GM15510 (cell line): ENCODE data around the gene MAP7D3.
"Not testable (repeated sequence)": the region's sequence is repeated elsewhere in the genome, so short reads cannot be mapped to it uniquely, and the experiment has no call there.

Experiments
- POLR2A ChIP-seq: IDR thresholded peaks from 3 replicates; pipeline ENCODE4 v1.6.1; 2011; ENCODE audit warnings: borderline replicate concordance; ENCODE audit not compliant: insufficient read length; ENCODE audit errors: extremely low read depth

Gene MAP7D3, protein sequence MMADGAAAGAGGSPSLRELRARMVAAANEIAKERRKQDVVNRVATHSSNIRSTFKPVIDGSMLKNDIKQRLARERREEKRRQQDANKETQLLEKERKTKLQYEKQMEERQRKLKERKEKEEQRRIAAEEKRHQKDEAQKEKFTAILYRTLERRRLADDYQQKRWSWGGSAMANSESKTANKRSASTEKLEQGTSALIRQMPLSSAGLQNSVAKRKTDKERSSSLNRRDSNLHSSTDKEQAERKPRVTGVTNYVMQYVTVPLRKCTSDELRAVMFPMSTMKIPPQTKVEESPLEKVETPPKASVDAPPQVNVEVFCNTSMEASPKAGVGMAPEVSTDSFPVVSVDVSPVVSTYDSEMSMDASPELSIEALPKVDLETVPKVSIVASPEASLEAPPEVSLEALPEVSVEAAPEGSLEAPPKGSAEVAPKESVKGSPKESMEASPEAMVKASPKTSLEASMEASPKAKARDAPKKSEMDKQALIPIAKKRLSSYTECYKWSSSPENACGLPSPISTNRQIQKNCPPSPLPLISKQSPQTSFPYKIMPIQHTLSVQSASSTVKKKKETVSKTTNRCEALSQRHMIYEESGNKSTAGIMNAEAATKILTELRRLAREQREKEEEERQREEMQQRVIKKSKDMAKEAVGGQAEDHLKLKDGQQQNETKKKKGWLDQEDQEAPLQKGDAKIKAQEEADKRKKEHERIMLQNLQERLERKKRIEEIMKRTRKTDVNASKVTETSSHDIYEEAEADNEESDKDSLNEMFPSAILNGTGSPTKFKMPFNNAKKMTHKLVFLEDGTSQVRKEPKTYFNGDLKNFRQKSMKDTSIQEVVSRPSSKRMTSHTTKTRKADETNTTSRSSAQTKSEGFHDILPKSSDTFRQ

GRCh38 chrX:136251041-136251991, at the start of gene MAP7D3:
TSS of gene MAP7D3 (minus strand) at chrX:136251400. CDS start at chrX:136251358, 42 bp downstream.
- peak; percentile 76 for TF ChIP-seq POLR2A

GRCh38 chrX:136300721-136301120, 49.5 kb upstream of the MAP7D3 start, which contains the start of gene ADGRG4:
TSS of gene ADGRG4 (plus strand) at chrX:136300963. CDS start at chrX:136308778, 7,815 bp downstream.
- TF ChIP-seq POLR2A: not testable (repeated sequence)

DNA sequence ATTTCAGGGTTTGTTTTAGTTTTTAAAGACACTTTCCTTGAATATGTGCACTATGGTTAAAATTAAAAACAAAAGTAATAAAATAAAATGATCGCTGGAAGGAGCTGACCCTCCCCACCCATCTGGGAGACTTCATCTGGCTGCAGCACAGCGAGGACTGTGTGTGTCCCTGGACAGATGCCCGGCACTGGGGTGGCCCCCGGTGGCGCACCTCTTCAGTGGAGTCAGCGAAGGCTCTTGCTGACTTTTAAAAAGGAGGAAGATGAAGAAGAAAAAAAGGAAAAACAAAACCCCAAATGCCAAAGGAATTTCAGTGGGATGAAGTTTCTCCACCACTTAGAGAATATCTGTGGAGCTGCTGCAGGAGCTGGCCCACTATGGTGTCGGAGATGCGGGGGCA, 44.2 kb upstream of the MAP7D3 start:
- TF ChIP-seq POLR2A: no peak

DNA sequence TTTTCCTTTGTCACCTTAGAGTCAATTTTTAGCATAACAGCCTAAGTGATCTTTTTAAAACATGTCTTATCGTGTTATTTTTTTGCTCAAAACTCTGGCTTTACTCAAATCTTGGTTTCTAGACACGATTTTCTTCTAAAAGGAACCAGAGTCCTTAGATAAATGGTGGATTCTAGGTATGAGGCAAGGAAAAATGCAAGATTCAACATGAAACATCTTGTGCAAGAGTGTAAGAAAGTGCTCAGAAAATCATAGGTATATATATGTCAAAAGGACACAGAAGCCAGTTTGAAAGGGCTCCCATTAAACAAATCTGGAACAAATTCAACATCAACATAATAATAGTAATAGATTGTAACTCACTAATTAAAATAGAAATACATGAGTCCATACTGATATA, 41.5 kb upstream of the MAP7D3 start:
- no peak for TF ChIP-seq POLR2A

GRCh38 chrX:136291824-136292223, 40.6 kb upstream of the MAP7D3 start:
- TF ChIP-seq POLR2A: no peak

DNA sequence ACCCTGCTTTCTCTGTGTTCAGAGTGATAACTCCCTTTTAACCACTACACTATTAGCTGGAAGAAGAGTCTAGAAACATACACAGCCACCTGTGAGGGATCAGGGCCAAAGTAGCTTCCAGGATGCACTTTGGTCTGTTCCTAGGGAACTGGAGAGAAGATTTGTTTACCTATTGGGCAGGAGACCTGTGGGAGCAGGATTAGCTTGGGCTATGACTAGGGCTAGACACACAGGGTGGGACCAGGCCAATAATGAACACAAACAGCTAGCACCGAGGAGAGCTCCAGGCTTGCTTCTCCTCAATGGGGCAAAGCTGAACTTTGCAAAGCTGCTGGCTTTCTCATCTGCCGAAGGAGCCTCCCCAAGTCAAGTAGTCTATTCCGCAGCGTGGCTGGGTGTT, 24.4 kb upstream of the MAP7D3 start:
- TF ChIP-seq POLR2A: no peak

DNA sequence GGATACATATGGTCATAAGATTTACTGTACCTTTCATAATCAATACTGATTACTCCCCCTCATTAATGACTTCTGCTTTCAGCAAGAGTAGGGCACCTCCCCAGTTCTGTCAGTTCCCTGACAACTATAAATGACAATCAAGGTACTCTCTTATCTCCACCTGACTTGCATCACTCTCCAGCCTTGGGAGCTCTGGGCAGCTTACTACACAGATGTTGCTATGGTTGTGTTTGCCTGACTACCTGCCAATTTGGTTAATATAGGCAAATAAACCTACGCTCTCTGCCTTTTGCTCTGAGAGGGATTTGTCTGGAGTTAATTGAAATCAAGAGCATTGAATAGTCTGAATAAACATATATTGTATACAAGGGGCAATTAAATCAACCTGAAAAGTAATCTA, 22.8 kb upstream of the MAP7D3 start:
- no peak for TF ChIP-seq POLR2A

DNA sequence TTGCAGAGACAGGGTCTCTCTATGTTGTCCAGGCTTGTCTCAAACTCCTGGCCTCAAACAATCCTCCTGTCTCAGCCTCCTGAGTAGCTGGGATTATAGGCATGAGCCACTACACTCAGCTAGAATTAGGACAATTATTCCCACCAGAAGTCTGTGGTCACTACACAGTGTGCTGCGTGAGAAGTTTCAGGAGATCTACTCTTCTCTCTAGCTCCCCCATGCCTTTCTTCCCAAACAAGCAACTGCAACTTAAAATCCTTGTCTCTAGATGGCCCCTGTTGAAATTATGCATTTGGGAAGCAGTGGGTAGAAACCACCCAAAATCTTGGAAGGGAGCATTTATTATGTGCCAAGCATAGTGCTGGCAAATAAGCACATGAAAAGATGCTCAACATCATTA, 21.1 kb upstream of the MAP7D3 start:
- TF ChIP-seq POLR2A: no peak

- no peak for TF ChIP-seq POLR2A
These were observed 20.1 kb upstream of the MAP7D3 start for GRCh38 chrX:136271300-136271699.

- no peak for TF ChIP-seq POLR2A
These were observed 18.7 kb upstream of the MAP7D3 start for GRCh38 chrX:136269921-136270320.

DNA sequence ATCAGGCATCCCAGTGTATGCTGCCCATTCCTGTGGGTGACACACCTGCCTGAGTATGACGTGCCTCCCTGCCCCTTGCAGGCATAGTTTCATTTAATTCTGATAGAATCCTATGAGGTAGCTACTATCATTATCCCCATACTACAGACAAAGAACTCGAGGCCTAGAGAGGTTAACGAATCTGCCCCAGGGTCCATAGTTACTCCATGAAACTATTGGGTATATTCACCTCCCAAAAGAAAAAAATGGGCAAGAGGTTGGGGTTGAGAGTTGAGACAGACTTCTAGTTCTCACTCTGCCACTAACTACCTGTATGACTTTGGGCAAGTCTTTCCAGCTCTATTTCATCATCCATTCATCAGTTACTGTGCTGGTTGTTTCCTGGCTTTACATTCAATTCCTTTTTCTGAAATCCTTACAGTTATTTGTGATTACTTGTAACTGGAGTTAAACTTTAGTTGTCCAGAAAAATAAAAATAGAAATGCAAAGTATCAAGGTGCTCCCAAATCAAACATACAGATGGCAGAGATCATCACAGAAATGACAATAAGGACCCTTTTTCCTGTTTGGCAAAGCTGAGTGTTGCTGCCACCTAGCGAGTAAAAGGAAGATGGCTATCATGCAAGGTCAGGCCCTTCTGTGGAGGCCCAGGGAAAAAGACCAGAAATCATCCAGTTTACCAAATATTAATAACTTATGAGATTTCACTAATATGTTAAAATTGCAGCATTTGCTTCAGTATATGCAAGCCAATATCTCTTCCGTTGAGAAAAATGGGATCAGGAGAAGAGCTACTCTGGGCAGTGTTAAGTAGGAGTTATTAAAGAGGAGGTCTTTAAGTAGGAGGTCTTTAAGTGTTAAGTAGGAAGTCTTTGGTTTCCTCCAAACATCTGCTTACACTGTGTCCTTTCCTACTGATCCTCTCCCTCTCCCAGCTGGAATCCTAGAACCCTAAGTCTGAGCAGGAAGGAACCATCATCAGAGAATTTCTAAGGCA, 17.1 kb upstream of the MAP7D3 start:
- TF ChIP-seq POLR2A: no peak

DNA sequence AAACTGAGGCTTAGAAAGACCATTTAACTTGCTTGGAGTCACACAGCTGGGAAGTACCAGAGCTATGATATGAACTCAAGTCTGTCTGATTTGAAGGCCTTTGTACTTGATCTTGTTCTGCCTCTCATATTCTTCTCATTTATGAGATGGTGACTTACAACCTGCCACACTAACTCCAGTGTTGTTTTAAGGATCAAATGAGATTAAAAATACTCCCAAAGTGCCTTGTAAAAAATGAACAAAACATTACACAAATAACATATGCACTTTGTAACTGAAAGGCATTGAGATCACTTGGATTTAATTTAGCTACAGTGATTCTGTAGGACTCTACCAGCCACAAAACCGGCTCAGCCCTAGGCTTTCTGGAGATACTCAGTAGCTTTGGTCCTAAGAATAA, 15.6 kb upstream of the MAP7D3 start:
- no peak for TF ChIP-seq POLR2A

DNA sequence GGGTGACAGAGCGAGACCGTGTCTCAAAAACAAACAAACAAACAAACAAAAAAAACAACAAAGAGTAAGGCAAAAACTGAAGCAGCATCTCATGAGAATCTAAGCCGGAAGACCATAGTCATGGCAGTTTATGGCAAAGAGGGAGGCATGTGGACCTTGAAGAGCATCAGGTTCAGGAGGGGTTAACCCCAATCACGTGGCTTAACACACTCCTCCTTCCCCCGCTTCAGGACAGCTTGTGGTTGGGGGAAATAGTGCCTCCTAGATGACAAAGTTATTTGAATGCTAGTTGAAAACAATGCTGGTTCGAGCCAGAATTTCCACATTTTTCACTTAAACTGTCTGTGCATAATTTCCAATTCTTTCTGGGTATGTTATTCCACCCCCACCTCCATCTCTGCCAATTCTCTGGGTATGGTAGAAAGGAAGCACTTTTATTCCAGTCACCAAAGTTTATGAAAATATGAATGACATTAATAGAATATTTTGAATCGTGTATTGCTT, 11.7 kb upstream of the MAP7D3 start:
- TF ChIP-seq POLR2A: no peak
